ENCODE data around the gene MEF2C.

Gene MEF2C

DNA sequence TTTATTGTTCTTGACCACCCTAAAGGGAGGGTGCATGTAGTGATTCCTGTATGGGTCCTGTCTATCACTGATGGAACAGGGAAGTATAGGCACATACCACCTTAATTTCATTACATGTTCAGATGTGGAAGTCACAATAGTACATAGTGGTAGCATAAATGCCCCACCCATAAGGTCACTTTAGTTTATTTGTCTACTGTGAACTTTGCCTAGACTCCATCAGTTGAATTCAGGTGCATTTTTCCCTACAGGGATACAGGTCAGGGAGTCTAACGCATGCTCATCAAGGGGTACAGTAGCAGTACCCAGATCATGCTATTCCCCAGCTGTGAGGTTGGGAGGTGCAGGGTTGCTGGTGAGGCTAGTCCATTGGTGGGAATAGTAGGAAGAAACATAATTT lies 175.0 kb downstream of the MEF2C start:
- DNase-seq, result no peak

DNA sequence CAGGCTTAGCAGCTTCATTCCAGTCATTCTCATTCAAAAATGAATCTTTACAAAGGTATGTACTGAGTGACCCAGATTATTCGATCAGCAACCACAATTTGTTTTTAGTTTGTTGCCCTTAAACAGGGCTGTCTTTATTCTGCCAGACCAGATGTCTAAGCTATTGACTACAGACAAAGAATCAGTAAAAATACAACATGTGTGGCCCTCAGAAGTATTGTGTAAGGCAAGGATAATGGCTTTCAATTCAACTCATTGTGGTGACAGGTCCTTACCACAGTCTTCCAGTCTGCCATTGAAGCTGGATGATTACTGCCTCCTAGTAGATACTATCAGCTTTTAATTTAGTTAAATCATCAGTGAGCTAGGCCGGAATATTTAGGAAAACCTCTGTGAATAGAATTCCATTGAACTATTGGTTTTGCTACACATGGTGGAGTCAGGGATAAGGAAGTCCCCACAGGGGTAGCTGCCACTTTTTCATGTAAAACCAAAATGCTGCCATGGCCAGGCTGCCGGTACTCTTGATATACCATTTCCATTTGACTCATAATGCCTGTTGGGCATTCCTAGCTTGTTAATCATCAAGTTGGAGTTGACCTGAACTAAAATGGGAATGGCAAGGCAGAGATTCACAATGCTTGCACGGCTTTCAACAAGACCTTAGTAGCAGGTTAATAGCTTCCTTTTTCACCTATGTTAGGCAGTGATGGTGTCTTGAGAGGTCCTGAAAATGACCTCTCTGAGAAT lies 175.6 kb downstream of the MEF2C start:
- DNase-seq, result no peak

DNA sequence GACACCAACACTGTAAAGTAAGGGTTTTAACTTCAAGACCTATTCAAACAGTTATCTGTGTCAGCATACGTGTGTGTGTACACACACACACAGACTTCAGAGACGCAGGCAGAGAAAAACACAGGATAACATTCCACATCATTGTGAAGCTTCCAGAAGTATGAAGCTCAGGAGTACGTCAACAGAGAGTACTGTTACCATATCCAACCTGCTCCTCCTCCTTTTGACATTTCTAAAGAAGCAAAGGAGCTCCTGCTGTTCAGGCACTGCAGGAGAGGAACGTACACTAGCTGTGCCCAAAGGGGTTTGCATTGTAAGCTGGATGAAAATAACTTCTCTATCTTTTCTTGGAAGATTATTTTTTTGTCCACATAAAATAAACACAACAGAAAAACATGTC lies 180.7 kb downstream of the MEF2C start:
- no peak for DNase-seq

DNA sequence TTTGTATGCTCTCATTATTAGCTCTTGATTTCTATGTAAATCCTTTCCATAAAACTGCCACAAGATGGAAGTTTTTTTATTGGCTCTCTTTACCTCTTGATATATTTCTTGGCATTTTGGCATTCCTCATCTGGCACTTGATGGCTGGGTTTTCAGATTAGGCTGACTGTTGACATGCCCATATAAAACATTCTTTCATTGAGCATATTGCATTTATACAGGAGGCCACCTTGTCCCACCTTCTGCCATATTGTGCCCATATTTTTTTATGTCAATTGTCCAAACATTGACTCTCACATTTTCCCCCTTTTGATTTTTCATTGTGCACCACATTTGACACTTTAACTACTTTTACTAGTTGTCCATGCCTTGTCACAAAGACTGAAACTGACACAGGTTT lies 182.9 kb downstream of the MEF2C start:
- DNase-seq, result no peak

DNA sequence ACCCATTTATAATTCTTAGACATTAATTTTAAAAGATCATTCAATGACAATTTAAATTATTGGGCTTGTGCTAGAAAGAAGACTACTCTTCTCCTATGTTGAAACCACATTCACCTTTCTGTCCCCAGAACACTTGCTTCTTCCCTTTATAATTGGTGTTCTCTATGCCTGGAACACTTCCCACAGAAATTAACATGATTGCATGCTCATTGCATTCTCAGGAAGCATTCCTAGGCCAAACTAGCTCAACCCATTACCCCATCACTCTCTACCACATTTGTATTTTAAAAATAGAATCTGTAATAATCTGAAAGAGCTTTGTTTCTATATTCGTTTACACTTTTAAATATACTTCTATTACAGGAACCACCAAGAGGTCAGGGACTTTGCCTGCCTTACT lies 184.7 kb downstream of the MEF2C start:
- no peak for DNase-seq

DNA sequence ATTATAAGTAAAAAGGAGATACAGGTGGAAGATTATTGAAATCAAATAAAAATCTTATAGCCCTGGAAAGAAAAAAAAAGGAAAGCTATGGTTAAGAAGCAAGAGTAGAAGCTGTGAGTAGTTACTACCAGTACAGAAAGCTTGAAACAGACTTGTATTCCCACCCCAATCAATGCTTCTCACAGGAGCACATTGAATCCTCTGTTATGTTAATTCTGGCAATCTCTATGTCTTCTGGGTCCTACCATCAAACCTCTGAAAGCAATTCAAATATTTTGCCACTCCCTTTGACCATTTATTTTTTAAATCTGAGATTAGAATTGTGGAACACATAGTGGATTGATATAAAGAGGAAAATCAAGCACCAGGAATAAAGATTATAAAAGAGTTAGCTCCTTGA lies 186.5 kb downstream of the MEF2C start:
- DNase-seq, result no peak

DNA sequence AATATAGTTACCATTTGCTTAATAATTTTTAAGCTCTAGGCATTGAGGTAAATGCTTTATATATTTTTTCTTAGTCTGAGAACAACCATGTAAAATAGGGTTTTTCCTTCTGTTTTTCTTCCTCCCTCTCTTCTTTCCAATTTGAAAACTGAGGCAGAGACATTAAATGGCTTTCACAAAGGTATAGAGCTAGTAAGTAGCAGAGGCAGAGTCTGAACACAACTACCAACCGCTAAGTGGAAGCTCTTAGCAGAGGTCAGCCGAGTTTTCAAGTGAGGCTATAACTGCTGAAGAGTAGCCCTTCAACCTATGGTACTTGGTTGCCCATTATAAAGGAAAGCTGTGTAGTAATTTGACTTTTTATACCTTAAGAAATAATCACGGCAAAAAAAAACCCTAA lies 187.1 kb downstream of the MEF2C start:
- DNase-seq, result no peak

DNA sequence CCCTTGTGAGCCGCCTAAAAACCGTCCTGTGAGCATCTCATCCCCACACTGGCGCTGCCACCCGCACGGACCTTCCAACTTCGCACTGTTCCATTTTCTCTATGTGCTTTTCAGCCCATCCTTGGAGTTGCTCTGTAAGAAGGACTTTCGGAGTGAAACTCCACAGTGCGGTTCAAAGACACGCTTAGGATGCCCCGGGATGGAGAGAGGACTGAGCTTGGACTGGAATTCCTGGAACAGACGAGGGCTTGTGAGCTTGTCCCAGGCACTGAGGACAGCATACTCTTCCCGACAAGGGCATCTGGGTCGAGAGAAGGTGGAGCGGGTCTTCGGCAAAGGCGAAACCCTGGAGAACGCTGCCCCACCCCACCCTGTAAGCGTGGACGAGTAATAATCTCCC lies 187.8 kb downstream of the MEF2C start:
- no peak for DNase-seq

DNA sequence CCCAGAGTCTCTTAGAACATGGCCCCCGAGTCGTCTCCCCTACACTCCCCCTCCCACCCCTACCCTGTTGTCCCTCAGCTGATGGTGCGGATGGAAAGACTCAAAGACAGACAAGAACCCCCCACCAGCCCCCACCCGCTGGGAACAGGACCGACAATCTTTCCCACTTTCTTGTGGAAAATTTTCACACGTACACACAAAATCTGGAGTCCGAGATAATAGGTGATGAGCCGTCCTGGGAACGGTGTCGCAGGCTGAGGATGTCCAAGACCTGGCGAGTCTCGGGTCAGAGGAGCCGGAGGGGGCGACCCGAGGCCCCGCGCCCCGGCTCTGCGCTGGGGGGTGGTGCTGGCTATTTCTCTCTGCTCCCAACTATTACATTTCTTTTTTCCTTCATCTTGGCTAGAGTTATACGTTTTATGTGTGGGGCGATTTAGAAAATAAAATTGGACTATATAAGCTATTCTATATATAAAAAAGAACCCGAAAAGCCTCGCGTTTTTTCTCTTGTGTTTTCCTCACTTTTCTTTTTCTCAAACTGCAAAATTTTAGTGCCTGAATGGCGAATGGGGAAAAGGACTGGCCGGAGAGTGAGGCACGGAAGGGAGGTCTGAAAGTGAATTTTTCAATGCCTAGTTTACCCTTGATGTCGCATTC lies 188.8 kb downstream of the MEF2C start:
- DNase-seq, result no peak

DNA sequence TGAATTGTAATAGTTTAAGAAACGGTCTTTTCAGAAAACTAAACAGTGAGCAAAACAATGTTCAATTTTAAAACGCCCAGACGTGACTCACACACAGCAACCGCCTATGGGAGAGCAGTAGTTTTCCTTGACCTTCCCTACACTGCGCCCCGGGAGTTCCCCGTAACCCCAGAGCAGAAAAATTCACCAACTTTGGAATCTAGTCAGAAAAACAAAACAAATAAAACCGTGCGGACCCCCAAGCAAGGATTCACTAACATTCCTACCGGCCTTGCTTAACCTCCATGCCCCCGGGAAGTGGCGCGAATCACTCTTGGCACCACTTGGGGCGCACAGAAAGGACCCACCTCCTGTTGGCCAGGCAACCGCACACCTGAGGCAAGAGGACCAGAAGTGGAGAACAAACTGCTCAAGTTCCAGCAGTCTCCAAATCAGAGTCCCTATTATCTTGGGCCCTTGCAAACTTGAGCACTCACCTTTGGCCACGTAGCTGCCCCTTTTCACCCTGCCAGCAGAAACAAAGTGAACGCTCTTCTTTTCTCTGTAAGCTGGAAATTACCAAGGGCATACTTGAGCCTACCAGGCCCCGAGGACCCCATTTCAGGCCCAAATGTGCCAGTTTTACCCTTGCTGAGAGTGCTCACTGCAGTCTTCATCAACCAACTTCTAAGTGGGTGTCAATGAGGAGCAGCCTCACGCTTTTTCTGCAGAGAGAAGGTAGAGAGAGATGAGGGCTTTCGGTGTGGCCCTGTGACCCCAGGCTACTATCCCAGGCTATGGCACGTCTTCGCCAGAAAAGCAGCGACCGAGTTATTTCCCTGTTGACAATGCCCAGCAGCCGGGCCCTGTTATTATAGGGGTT lies 189.7 kb downstream of the MEF2C start:
- no peak for DNase-seq

DNA sequence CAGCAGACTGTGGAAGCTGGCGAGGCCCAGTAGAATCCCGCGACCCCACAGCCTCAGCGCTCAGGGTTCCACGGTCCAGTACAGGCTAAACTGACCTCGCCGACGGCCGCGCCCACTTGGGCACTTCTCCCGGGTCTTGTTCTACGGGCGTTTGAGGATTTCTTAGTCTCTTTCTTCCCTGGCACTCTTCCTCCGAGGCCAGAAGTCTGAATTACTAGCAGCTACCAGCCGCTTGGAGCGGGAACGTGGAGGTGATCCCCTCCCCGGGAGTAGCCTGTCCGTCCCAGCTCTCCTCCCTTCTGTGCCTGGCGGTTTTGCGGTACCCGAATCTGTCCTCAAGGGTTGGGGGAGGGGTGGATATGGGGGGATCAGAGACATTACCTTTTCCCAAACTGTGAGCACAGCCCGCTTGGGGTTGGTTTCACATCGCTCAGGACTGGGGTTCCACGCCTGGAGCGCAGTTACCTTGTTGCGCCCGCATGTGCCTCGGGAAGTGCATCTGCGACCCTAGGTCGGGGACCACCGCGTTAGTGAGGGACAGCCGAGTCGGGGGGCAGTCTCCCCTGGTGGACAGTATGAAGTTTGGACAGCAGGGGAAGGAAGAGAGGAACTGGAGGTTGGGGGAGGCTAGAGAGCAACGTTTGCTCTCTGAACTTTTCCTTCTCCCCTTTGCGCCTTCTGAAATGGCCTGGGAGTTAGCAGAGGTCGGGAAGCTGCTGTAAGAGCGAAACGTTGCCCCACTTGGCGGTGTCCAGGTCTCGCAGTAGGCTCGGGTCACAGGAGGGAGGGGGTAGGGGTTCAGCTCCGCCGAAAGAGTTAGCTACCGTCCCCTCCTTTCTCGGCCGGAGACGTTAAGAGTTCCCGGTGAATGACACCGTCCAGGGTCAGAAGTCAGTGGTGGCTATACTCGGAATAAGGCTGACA lies 190.8 kb downstream of the MEF2C start:
- no peak for DNase-seq

DNA sequence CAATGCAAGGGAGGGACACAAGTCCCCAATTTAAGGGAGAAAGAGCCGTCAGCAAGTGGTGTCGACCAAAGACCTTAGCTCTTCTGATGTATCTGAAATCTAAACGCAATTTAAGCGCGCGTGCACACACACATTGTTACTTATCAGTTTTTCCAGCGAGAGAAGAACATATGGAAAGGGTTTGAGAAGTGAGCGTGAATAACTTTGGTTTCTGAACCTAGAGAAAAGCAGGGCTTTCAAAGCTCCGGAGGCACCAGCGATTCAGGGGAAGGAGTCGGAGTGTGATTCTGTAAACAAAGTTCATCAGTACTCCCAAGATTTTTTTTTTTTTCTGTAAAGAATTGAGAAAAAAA lies 191.8 kb downstream of the MEF2C start:
- no peak for DNase-seq

DNA sequence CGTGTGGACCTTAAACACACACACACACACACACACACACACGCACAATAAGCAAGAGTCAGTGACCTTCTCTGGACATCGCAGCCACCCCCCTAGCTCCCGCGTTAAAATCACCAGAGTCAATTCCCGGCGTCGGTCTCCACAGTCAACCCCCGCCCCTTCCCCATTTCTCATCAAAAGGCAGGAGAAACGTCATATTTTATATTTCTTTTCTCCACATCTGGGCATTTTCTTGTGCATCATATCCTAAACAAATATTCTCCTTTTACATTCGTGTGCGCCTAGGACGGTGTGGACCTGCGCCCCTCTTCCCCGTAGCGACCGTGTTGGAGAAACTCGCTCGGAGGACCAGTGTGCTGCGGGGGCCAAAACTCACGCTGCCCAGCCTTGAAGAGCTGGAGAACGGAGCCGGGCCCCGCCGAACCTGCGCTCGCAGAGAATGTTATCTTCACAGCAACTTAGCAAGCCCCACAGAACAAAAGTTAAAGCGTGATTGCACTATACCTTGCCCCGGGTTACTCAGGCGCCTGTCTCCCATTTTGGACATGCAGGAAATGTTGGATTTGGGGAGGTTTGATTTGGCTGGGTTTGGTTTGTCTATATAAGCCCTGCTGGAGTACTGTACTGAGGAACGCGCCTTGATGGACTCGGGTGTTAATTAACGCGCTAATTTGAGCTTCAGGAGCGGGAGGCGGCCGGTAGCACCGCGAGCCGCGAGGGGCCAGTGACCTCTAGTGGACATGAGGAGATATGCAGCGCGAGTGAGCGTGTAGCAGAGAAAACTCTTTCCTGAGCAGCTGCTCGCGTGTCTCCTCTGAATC lies 192.4 kb downstream of the MEF2C start:
- peak; percentile 53 for DNase-seq

DNA sequence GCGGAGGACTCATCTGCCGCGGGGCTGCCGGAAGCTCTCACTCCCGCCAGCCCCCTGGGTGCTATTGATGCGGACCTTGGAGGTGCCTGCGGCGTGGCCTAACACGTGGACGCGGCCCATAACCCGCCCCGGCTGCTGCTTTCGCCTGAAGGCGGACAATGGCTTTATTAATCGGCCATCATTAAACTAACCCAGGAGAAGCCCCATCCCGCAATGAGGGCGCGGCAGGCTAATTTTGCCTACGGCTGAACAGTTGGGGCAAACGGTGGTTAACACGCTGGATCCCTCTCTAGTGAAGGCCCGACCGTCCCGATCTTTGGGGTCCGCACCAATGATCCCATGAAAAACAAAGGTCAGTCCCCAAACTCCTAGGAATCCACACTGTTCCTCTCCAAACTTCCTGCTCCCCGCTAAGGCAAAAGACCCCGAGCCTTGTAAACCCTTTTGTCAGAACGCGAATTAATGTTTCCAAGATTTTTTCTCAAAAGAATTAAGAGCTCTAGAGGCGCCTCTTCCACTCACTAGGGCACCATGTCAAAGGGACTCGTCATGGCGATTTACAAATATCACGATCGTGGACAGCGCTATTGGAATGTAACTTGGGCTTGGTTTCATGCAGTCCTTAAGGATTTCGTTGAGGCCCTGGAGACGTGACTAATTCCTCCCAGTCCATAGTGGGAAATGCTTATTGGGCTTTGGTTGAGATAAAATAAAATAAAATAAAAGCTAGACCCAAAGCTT lies 193.1 kb downstream of the MEF2C start:
- DNase-seq, result no peak

DNA sequence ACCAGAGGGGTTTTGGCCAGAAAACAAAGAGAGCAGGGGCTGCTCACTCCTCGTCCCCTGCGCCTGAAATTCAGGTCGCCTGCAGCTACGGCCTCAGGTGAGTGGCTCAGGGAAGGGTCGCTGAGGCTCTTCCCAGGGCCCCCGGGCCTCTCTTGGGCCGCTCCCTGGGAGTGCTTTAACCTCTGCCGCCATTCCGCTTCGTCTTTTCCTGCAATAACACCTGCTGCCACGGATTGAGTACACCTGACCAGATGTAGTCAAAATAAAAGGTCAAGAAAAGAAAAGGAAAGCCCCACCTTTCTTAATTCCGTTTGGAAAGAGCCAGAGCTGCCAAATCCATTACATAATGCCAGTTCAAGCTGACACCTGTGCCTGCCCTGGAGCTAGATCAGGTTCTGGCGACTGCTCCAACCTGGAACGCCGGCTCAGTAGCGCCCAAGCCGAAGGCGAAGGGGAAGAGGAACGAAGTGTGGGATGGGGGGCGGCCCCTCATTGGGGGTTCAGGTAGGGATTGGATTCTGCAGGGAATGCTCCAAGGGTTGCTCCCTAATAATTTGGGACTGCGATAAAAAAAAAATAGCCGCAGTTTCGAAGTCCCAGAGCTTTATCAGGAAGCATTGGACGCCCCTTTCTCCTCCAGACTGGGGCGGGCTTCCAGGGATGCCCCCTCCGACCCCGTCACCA lies 193.9 kb downstream of the MEF2C start:
- no peak for DNase-seq

DNA sequence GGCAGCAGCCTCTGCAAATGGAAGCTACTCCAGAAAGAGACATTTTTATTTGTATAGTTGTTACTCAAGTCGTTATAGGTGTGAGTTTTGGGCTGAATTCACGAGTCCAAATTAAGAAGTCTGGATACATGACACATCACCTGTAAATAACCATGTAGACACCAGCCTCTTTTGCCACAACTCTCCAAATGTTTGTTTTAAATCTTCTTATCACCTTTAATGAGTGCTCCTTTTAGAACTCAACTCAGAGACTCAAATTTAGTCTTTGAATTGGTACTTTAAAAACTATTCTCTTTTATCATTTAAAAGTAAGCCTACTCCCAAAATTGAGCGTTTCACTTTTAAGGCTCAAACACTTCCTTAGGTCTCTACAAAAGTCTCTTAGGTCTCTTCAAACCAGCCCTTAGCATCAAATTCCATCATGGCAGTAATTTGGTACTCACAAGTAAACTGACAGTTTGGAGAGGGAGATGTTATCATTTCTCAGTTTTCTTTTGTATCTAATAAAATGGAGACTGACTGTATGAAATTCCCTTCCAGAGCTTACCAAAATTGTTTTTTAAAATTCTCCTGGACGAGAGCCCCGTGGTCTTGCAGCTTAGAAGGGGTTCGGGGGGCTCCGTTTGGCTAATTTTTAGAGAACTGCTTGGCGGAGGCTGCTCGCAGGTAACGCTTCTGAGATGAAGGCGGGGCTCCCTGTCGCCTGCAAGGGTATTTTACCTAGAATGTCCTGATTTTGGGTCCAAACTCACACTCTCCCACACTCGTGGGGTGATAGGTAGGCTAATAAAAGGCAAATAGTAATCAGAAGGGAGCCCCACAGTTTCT lies 194.6 kb downstream of the MEF2C start:
- no peak for DNase-seq

DNA sequence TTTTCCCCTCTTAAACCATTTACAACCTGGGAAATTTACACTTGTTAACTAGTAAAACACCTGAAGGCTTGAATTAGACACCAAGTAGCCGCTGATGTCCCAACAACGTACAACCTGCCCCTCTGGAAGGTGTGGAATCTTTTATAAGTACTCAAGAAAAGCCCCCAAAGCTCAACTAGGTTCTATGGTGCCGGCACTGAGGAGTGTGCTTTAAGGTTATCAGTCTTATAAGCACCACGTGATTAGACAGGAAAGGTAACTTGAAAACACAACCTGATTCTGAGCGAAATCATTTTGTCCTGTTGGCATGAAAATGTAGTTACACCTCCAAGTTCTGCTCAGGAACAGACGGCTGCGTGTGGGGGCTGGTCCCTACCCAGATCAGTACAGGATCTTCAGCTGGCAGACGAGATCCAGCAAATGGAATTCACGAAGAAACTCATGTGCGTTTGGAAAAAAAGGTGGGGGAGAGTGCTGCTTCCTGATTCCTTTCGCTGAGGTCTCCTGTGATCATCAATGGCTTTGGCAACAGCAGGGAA lies 195.5 kb downstream of the MEF2C start:
- no peak for DNase-seq

DNA sequence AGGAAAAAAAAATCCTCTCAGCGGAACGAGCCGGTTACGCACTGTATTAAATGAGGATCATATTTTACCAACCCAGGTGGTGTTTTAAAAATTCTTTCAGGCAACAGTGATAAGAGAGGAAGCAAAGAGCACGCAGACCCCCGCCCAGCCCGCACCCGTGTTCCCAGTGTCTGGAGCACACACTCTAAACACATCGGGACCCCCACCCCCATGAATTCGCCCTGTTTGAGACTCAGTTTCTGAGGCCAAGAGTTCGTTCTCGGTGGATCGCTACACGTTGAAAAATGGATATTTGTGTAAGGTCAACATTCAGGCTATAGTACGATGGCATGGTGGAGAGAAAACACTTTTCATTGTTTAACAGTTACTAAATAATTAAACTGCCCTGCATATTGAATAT lies 196.3 kb downstream of the MEF2C start:
- no peak for DNase-seq
